HepG2 (cell line): Measurements from ENCODE around the gene SMAD1. TPM values are rescaled to one million over a fixed set of nuclear protein-coding genes. Genes with fewer than 3 reads are reported as not detected.
A peak's percentile ranks its signal among the peaks of the same experiment; 100 is the strongest.

Experiments used
- DMAP1 ChIP-seq: IDR thresholded peaks from 2 replicates; pipeline ENCODE4 v1.6.1; 2016
- GABPA ChIP-seq, 2 experiments: IDR thresholded peaks; 2 replicates each; pipeline ENCODE4 v1.6.1; 2011 to 2016; ENCODE audit warnings: low read depth in 2 of 2, low read length in 1 of 2, missing biosample characterization in 1 of 2, missing genetic modification characterization in 1 of 2
- HES4 ChIP-seq: sonication (generic); formaldehyde crosslinking; IDR thresholded peaks from 2 replicates; pipeline ENCODE4 v1.9.0; 2021; ENCODE audit warnings: mild to moderate bottlenecking, missing genetic modification reagents, borderline replicate concordance
- HNRNPLL ChIP-seq: fragments of 200-400 bp; formaldehyde crosslinking; IDR thresholded peaks from 2 replicates; pipeline ENCODE4 v1.6.1; 2017; ENCODE audit warnings: mild to moderate bottlenecking, low read depth, low read length; ENCODE audit not compliant: poor library complexity, severe bottlenecking
- KLF9 ChIP-seq: IDR thresholded peaks from 2 replicates; pipeline ENCODE4 v1.6.1; 2016; ENCODE audit warnings: low read depth
- MAX ChIP-seq: IDR thresholded peaks from 2 replicates; pipeline ENCODE4 v1.6.1; 2012; ENCODE audit warnings: inconsistent platforms
- MLXIP ChIP-seq: sonication (generic); formaldehyde crosslinking; IDR thresholded peaks from 2 replicates; pipeline ENCODE4 v1.9.0; 2021; ENCODE audit warnings: missing genetic modification reagents, borderline replicate concordance
- NFIC ChIP-seq: IDR thresholded peaks from 2 replicates; pipeline ENCODE4 v1.6.1; 2012; ENCODE audit warnings: mild to moderate bottlenecking, low read length, inconsistent platforms
- NFKB2 ChIP-seq: sonication (generic); formaldehyde crosslinking; IDR thresholded peaks from 2 replicates; pipeline ENCODE4 v1.4.0; 2020; ENCODE audit warnings: missing genetic modification reagents, borderline replicate concordance
- PAWR ChIP-seq: sonication (generic); formaldehyde crosslinking; IDR thresholded peaks from 2 replicates; pipeline ENCODE4 v1.4.0; 2020; ENCODE audit warnings: missing genetic modification reagents, mild to moderate bottlenecking, borderline replicate concordance
- PHF8 ChIP-seq: sonication (generic); formaldehyde crosslinking; IDR thresholded peaks from 2 replicates; pipeline ENCODE4 v1.5.0; 2020; ENCODE audit warnings: missing genetic modification reagents
- POGK ChIP-seq: sonication (generic); formaldehyde crosslinking; conservative IDR thresholded peaks from 2 replicates; pipeline ENCODE4 v1.8.0; 2022; ENCODE audit warnings: mild to moderate bottlenecking, moderate library complexity, missing genetic modification reagents
- RBFOX2 ChIP-seq: fragments of 200-400 bp; formaldehyde crosslinking; IDR thresholded peaks from 2 replicates; pipeline ENCODE4 v1.6.1; 2017; ENCODE audit warnings: low read depth, mild to moderate bottlenecking, low read length
- TFDP1 ChIP-seq: IDR thresholded peaks from 2 replicates; pipeline ENCODE4 v1.6.1; 2016; ENCODE audit warnings: missing compliant biosample characterization, missing genetic modification reagents, borderline replicate concordance
- TGIF2 ChIP-seq: IDR thresholded peaks from 2 replicates; pipeline ENCODE4 v1.6.1; 2016; ENCODE audit warnings: control low read depth, missing compliant biosample characterization
- YEATS4 ChIP-seq: sonication (generic); formaldehyde crosslinking; IDR thresholded peaks from 2 replicates; pipeline ENCODE4 v1.4.0; 2020; ENCODE audit warnings: missing genetic modification reagents, borderline replicate concordance
- ZBTB20 ChIP-seq: sonication (generic); formaldehyde crosslinking; IDR thresholded peaks from 2 replicates; pipeline ENCODE4 v1.8.1; 2023; ENCODE audit warnings: missing genetic modification reagents, low read depth, mild to moderate bottlenecking, borderline replicate concordance
- ZNF234 ChIP-seq: sonication (generic); formaldehyde crosslinking; conservative IDR thresholded peaks from 2 replicates; pipeline ENCODE4 v1.5.1; 2020; ENCODE audit warnings: mild to moderate bottlenecking, missing genetic modification reagents
- ZNF800 ChIP-seq: sonication (generic); formaldehyde crosslinking; IDR thresholded peaks from 2 replicates; pipeline ENCODE4 v1.4.0; 2020; ENCODE audit warnings: missing genetic modification reagents
- ZZZ3 ChIP-seq: sonication (generic); formaldehyde crosslinking; IDR thresholded peaks from 2 replicates; pipeline ENCODE4 v1.4.0; 2020; ENCODE audit warnings: missing genetic modification reagents, mild to moderate bottlenecking, borderline replicate concordance
- polyA plus RNA-seq, 8 experiments: library from polyadenylated mRNA; depleted of rRNA in 3 of 8; stranded (reverse) in 7 of 8; unstranded in 1 of 8; fragments of >200 nt; fragmentation: Illumina TruSeq in 4 of 8; extraction: Trizol in 4 of 8; gene quantifications; 2 replicates each; pipeline versions ENCODE4 v1.2.1 to v1.2.3, GENCODE V29; 2011 to 2016; ENCODE audit warnings: low read depth in 4 of 8, missing spikeins in 1 of 8, mixed read lengths in 1 of 8; ENCODE audit not compliant: insufficient read depth in 1 of 8
- total RNA-seq, 5 experiments: library from RNA; depleted of rRNA; stranded (reverse); fragments of >200 nt; fragmentation: Illumina TruSeq; extraction: Trizol; gene quantifications; 2 replicates each; pipeline ENCODE4 v1.2.3, GENCODE V29; 2016; ENCODE audit warnings: low read depth in 1 of 5

Gene SMAD1
- total and polyA plus RNA-seq, 2 of the 13 experiments (the other 11 are each of a cell fraction or from before 2014, with no cell fraction given) = 12.7 to 16.6 TPM

- peak; percentile 52; the same call in 1 of the 2 replicates for TF ChIP-seq TFDP1
- TF ChIP-seq ZZZ3 (CRISPR knock-in tag) = no peak
- peak; percentile 44; the same call in 1 of the 2 replicates for TF ChIP-seq NFKB2
- TF ChIP-seq HNRNPLL = peak; percentile 64
- peak; percentile 82; the same call in 1 of the 2 replicates for TF ChIP-seq RBFOX2
- no peak for TF ChIP-seq GABPA (IDR thresholded peaks at IDR 0.05; ENCODE audit: low read depth, low read length)
- TF ChIP-seq GABPA (CRISPR knock-in tag; IDR thresholded peaks at IDR 0.05; ENCODE audit: low read depth) = no peak
- TF ChIP-seq NFIC = no peak
- no peak for TF ChIP-seq ZBTB20 (CRISPR knock-in tag)
- peak; percentile 42; the same call in 1 of the 2 replicates for TF ChIP-seq MAX
- TF ChIP-seq POGK (CRISPR knock-in tag) = no peak
- no peak for TF ChIP-seq ZNF234 (CRISPR knock-in tag)
- TF ChIP-seq MLXIP = no peak
- TF ChIP-seq ZNF800 (CRISPR knock-in tag) = peak; percentile 82
- peak; percentile 67; the same call in 1 of the 2 replicates for TF ChIP-seq TGIF2 (CRISPR knock-in tag)
- 0 out of 2 replicates have a peak, but pooled peaks have one; percentile 30 for TF ChIP-seq PAWR (CRISPR knock-in tag)
- TF ChIP-seq DMAP1 (CRISPR knock-in tag) = peak; percentile 18; the same call in 1 of the 2 replicates
- 0 out of 2 replicates have a peak, but pooled peaks have one; percentile 33 for TF ChIP-seq YEATS4 (CRISPR knock-in tag)
- TF ChIP-seq KLF9 (CRISPR knock-in tag) = no peak
- TF ChIP-seq PHF8 = peak; percentile 42; the same call in 1 of the 2 replicates
- TF ChIP-seq HES4 (CRISPR knock-in tag) = no peak
Measured at GRCh38 chr4:145481164-145481941, at the start of gene SMAD1 (continued).
